ENCODE measurements around the gene RASAL1. TPM values are rescaled to one million over a fixed set of nuclear protein-coding genes. Genes with fewer than 3 reads are reported as not detected.

Gene RASAL1
- total and polyA plus RNA-seq, 2 donors (not counting 1 experiment from before 2014, with no cell fraction given): 0.10 to 11.0 TPM

DNA sequence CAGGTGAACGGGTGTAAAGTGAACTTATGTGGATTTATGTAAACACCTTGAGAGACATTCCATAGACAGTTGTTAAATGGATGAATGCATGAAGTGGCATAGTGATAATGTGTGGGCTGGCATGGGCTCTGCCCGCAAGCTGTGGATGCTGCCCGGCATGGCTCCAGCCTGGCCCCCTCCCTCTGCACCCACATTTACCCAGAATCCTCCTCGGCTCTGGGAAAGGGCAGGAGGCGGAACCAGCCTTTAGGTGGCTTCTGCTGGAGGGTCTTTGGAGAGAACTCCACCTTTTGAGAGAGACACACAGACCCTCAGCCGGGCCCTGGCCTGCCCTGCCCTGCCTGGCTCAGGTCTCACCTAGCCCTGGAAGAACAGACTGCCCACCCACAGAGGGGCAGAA lies 18.7 kb downstream of the RASAL1 start:
- DNase-seq (no peak), ATAC-seq (ENCODE audit: low read depth) (no peak)
- Histone ChIP-seq H4K20me1 (ENCODE audit: control insufficient read depth, insufficient read depth, low read length, poor library complexity, severe bottlenecking) (no peaks in the 10 kb centered on the region), H3K36me3 (replicated peaks in 1 of 2; ENCODE audit: control extremely low read depth in 1 of 2, control insufficient read depth in 1 of 2, extremely low read depth in 1 of 2, insufficient read depth in 2 of 2, low read length in 1 of 2) (no peaks in the 10 kb centered on the region), H3K27ac (ENCODE audit: low read length in 2 of 2) (no peak overlapping the region), H2AFZ (ENCODE audit: insufficient read depth, low read depth, low read length, poor library complexity, severe bottlenecking) (no peak overlapping the region), H3K9ac (ENCODE audit: low read length) (no peak overlapping the region), H3K9me3 (ENCODE audit: control extremely low read depth in 1 of 3, control insufficient read depth in 2 of 3, insufficient read depth in 1 of 3, low read length in 2 of 3) (no peaks in the 10 kb centered on the region), H3K79me2 (ENCODE audit: control insufficient read depth, insufficient read depth, low read length) (no peaks in the 10 kb centered on the region), H3K27me3 (replicated peaks in 1 of 4; ENCODE audit: control extremely low read depth in 1 of 4, control insufficient read depth in 3 of 4, insufficient read depth in 4 of 4, low read length in 3 of 4) (no peaks in the 10 kb centered on the region), H3K4me2 (replicated peaks; ENCODE audit: low read depth, low read length, poor library complexity, severe bottlenecking) (no peak overlapping the region), H3K4me1 (ENCODE audit: control insufficient read depth in 2 of 2, insufficient read depth in 2 of 2, low read length in 2 of 2) (no peaks in the 10 kb centered on the region), H3K4me3 (ENCODE audit: control extremely low read depth in 1 of 5, extremely low read depth in 1 of 5, insufficient read depth in 1 of 5, low read depth in 2 of 5, low read length in 4 of 5) (no peak overlapping the region)
- Mint-ChIP-seq H3K9me3 (ENCODE audit: insufficient read depth) (no peaks in the 10 kb centered on the region), H3K27me3 (peaks cover 7% of the 10 kb centered on the region), H3K27ac (no peak overlapping the region), H3K4me1 (no peaks in the 10 kb centered on the region), H3K4me3 (no peak overlapping the region)
- WGBS (ENCODE audit: insufficient coverage): 93% methylated on average over 3 of the region's 6 CpGs
- POLR2A ChIA-PET: no interaction called here
- intact Hi-C loops (cut with micrococcal nuclease): no loop called here
- TF ChIP-seq, protein P1, sequence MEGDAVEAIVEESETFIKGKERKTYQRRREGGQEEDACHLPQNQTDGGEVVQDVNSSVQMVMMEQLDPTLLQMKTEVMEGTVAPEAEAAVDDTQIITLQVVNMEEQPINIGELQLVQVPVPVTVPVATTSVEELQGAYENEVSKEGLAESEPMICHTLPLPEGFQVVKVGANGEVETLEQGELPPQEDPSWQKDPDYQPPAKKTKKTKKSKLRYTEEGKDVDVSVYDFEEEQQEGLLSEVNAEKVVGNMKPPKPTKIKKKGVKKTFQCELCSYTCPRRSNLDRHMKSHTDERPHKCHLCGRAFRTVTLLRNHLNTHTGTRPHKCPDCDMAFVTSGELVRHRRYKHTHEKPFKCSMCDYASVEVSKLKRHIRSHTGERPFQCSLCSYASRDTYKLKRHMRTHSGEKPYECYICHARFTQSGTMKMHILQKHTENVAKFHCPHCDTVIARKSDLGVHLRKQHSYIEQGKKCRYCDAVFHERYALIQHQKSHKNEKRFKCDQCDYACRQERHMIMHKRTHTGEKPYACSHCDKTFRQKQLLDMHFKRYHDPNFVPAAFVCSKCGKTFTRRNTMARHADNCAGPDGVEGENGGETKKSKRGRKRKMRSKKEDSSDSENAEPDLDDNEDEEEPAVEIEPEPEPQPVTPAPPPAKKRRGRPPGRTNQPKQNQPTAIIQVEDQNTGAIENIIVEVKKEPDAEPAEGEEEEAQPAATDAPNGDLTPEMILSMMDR (IDR thresholded peaks at IDR 0.05): no peak
- TF ChIP-seq EZH2 (IDR thresholded peaks at IDR 0.05; ENCODE audit: borderline replicate concordance, insufficient read depth, low read depth, low read length, poor library complexity, severe bottlenecking): no peak
- CTCF ChIA-PET: interaction anchor here (1.0 to 1.9 kb wide), 2 partner anchors 68 to 217 kb away, joined by 3 to 5 read pairs; no protein-coding TSS in a partner anchor

DNA sequence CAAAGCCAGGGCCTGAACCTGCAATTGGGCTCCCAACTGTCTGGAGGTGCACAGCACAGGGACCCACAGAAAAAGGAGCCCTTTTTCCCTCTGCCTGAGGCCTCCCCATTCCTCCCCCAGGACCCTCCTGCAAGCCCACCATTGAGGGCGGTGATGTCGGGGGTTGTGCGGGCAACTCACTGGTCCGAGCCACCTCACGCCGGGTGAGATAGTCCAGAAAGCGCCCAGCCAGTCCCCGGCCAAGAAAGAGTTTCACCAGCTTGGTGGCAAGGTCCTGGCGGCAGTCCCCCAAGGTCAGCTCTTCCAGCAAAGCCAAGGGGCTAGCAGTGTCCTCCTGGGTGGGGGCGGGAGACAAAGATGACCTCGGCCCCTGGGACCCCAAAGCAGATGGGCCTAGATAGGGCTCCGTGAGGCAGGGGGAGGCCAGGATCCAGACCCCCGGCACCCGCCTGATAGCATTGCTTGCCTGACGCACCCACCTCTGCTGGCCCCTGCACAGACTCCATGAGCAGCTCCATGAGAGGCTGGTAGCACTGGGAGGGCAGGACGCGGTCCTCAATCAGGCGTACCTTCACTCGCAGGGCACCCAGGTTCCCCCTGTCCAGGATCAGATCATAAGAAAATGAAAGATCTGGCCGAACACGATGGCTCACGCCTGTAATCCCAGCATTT lies 20.0 kb downstream of the RASAL1 start:
- no peak overlapping the region for H3K27ac Mint-ChIP-seq
- 90% methylated on average over 22 of the region's 22 CpGs for WGBS (ENCODE audit: insufficient coverage)

More for the DNA sequence above, 20.0 kb downstream of the RASAL1 start:
- H3K4me1 Mint-ChIP-seq: no peaks in the 10 kb centered on the region
- TF ChIP-seq EZH2 (IDR thresholded peaks at IDR 0.05; ENCODE audit: borderline replicate concordance, insufficient read depth, low read depth, low read length, poor library complexity, severe bottlenecking): no peak
- TF ChIP-seq, protein P1 (IDR thresholded peaks at IDR 0.05): no peak
- H3K4me1 ChIP-seq (ENCODE audit: control insufficient read depth in 2 of 2, insufficient read depth in 2 of 2, low read length in 2 of 2): no peaks in the 10 kb centered on the region
- H3K4me2 ChIP-seq (replicated peaks; ENCODE audit: low read depth, low read length, poor library complexity, severe bottlenecking): no peak overlapping the region
- no peaks in the 10 kb centered on the region for H3K9me3 Mint-ChIP-seq (ENCODE audit: insufficient read depth)
- no peak overlapping the region for H3K27ac ChIP-seq (ENCODE audit: low read length in 2 of 2)
- no peaks in the 10 kb centered on the region for H3K79me2 ChIP-seq (ENCODE audit: control insufficient read depth, insufficient read depth, low read length)
- no peaks in the 10 kb centered on the region for H4K20me1 ChIP-seq (ENCODE audit: control insufficient read depth, insufficient read depth, low read length, poor library complexity, severe bottlenecking)
- no peak overlapping the region for H3K9ac ChIP-seq (ENCODE audit: low read length)
- H3K27me3 ChIP-seq (replicated peaks in 1 of 4; ENCODE audit: control extremely low read depth in 1 of 4, control insufficient read depth in 3 of 4, insufficient read depth in 4 of 4, low read length in 3 of 4): no peaks in the 10 kb centered on the region
- intact Hi-C loops (cut with micrococcal nuclease): no loop called here
- no peak overlapping the region for H3K4me3 ChIP-seq (ENCODE audit: control extremely low read depth in 1 of 5, extremely low read depth in 1 of 5, insufficient read depth in 1 of 5, low read depth in 2 of 5, low read length in 4 of 5)
- ChIA-PET CTCF (interaction anchor here (2.4 kb wide), 1 partner anchor 67 kb away, joined by 11 read pairs; no protein-coding TSS in a partner anchor), POLR2A (no interaction called here)
- H3K36me3 ChIP-seq (replicated peaks in 1 of 2; ENCODE audit: control extremely low read depth in 1 of 2, control insufficient read depth in 1 of 2, extremely low read depth in 1 of 2, insufficient read depth in 2 of 2, low read length in 1 of 2): no peaks in the 10 kb centered on the region
- peaks cover 7% of the 10 kb centered on the region for H3K27me3 Mint-ChIP-seq
- ATAC-seq (ENCODE audit: low read depth): no peak
- H3K9me3 ChIP-seq (ENCODE audit: control extremely low read depth in 1 of 3, control insufficient read depth in 2 of 3, insufficient read depth in 1 of 3, low read length in 2 of 3): no peaks in the 10 kb centered on the region
- DNase-seq: no peak
- H3K4me3 Mint-ChIP-seq: no peak overlapping the region
- H2AFZ ChIP-seq (ENCODE audit: insufficient read depth, low read depth, low read length, poor library complexity, severe bottlenecking): no peak overlapping the region
